Measurements from ENCODE around the gene ERAP2.
"Not testable (repeated sequence)": the region's sequence is repeated elsewhere in the genome, so short reads cannot be mapped to it uniquely, and the experiment has no call there.

ERAP2 gene

DNA sequence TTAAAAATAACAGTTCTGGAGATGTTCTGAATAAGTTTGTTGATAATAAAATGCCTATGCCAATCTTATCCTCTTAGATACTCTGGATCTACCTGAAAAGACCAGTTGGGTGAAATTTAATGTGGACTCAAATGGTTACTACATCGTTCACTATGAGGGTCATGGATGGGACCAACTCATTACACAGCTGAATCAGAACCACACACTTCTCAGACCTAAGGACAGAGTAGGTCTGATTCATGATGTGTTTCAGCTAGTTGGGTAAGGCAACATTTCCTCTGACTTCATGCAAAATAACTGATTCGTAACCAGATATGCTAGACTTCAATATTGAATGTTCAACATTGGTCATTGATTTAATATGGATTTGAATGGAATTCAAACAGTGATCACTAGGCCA, 27.0 kb downstream of the ERAP2 start:
- DNase-seq, result no peak

GRCh38 chr5:96904054-96904931, 28.0 kb downstream of the ERAP2 start:
- DNase-seq, result no peak

DNA sequence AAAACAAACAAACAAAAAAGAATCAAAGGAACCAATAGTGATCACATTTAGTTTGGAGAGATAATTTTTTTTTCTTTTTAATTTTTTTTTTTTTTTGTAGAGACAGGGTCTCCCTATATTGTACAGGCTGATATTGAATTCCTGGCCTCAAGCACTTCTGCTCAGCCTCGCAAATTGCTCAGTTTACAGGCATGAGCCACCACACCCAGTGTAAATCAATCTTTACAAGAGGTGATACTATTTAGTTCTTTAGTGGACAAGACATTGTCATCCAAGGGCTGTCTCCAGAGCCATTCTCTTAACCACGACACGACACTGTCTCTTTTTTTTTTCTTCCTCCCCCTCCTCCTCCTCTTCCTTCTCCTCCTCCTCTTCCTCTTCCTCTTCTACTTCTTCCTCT, 29.6 kb downstream of the ERAP2 start:
- DNase-seq, result no peak

DNA sequence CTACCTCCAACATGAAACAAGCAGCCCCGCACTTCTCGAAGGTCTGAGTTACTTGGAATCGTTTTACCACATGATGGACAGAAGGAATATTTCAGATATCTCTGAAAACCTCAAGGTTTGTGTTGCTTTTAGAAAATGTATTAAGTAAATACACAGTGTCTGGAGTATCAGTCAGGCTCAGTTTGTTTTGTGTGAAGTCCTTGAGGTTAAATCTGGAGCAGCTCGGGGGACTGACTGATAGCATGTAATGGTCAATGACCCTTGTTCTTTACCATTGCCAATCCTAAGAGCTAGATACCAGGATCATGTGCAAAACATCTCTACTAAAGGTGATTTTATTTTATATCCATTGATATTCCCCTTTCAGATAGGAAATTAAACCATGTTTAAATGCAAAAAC, 32.7 kb downstream of the ERAP2 start:
- no peak for DNase-seq

- DNase-seq, result no peak
These were observed 33.1 kb downstream of the ERAP2 start for GRCh38 chr5:96909435-96909834.

GRCh38 chr5:96911139-96911538, 34.8 kb downstream of the ERAP2 start:
- DNase-seq, result no peak

- DNase-seq, result no peak
These were observed 36.9 kb downstream of the ERAP2 start for GRCh38 chr5:96913233-96913632.

- no peak for DNase-seq
These were observed 43.5 kb downstream of the ERAP2 start for GRCh38 chr5:96919754-96920197.

DNA sequence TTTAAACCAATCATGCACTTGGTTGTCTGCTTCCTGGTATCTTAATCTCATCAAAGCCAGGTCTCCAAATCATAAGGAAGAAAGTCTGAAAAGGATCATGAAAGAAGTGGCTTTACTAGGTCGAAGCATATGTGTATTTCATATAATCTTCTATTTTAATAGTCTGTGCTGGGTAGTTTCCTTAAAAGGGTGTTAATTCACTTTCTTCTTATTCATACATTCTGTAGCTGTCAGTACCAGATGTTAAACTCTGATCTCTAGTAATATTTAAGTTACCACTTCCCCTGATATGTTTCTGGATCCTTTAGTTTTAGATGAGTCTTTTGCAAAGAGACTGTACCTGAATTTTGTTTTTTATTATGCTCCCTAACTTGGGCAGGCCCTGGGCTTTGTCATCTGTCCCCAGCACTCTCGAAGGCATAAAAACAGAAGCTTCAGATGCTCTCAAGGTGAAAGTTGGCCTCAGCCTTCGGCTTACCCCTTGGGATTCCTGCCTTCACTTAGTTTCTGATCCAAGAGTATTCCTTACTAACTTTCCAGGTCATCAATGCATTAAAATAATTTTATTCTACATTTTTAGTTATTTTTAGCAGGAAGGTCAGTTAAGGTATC, 44.5 kb downstream of the ERAP2 start:
- no peak for DNase-seq

- no peak for DNase-seq
These were observed 46.4 kb downstream of the ERAP2 start for GRCh38 chr5:96922499-96923244.

DNA sequence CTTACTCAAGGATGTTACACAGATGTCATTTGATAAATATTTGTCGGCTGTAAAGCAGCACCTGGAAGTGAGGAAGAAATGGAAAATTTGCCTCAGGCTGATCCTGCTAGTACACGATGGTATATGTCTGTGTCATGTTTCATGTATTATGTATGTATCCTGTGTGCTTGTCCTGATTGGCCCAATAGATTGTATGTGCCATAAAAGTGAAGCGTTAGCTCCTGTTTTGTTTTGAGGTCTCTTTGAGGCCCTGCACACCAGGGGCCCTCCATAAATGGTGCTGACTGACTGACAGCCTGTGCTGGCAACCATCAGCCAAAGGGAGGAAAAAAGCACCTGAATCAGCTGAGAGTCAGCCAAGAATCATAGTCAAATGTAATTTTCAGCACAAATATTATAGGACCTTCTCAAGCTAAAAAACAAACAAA, 47.7 kb downstream of the ERAP2 start:
- DNase-seq, result peak; percentile 33 to 77

DNA sequence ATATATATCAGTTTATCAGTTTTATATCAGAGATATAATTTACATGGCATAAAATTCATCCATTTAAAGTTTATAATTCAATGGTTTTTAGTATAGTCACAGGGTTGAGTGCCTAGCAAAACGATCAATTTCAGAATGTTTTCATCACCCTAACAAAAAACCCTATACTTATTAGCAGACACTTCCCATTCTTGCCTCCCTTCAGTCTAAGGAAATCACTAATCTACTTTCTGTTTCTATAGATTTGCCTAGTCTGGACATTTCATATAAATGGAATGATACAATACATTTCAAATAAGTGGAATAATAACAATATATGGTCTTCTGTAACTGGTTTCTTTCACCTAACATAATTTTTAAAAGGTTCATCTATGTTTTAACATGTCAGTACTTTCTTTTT, 50.0 kb downstream of the ERAP2 start:
- DNase-seq, result no peak

DNA sequence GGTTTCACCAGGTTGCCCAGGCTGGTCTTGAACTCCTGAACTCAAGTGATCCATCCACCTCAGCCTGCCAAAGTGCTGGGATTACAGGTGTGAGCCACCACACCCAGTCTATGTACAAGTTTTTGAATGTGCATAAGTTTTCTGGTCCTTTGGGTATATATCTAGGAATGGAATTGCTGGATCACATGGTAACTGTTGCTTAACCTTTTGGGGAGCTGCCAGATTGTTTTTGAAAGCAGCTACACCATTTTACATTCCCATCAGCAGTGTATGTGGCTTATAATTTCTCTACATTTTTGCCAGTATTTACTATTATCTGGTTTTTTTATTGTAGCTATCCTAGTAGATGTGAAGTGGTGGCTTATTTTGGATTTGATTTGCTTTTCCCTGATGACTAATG, 50.7 kb downstream of the ERAP2 start:
- DNase-seq, result no peak

DNA sequence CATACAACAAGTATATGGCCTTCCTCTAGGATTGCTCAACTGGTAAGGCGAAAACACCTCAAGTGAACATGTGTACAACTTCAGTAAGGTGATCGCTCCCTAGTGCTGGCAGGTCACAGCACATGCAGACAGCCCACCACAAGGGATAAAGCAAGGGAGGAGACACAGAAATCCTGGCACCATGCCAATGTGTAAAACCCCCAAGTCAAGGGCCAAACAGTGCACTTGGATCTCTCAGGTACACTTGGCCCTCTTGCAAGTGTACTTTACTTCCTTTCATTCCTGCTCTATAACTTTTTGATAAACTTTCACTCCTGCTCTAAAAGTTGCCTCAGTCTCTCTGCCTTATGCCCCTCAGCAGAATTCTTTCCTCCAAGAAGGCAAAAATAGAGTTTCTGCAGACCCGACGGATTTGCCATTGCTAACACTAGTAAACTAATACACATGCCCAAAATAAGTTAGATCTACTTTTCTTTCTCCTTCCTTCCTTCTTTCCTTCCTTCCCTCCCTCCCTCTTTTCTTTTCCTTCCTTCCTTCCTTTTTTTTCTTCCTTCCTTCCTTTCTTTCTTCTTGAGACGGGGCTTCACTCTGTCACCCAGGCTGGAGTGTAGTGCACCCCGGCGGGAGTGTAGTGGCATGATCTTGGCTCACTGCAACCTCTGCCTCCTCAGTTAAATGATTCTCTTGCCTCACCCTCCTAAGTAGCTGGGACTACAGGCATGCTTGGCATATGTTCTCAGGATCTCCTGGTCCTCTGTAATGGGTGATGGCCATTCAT, 52.8 kb downstream of the ERAP2 start:
- DNase-seq, result no peak

DNA sequence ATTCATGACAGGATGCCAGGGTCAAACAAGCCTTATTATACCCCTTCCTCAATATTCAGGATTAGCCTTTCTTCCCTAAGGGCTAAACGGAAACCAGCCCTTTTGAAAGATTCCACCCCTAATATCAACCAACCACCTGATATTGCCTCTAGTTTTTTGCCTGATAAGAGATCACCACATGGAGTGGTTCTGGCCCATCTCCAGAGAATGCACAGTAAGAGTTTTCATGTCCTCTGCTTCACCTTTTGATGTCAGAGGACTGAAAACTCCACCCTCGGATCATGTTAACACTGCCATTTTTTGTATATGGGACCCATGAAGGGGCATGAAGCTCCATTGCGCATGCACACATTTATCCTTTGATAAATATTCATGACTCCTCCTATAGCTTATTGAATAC, 53.8 kb downstream of the ERAP2 start:
- no peak for DNase-seq

GRCh38 chr5:96930589-96930988, 54.3 kb downstream of the ERAP2 start:
- DNase-seq, result no peak

- DNase-seq, result not testable (repeated sequence)
These were observed 54.7 kb downstream of the ERAP2 start for GRCh38 chr5:96931037-96931436.

GRCh38 chr5:96931605-96932004, 55.3 kb downstream of the ERAP2 start:
- no peak for DNase-seq

GRCh38 chr5:96932026-96932425, 55.7 kb downstream of the ERAP2 start:
- DNase-seq, result no peak

DNA sequence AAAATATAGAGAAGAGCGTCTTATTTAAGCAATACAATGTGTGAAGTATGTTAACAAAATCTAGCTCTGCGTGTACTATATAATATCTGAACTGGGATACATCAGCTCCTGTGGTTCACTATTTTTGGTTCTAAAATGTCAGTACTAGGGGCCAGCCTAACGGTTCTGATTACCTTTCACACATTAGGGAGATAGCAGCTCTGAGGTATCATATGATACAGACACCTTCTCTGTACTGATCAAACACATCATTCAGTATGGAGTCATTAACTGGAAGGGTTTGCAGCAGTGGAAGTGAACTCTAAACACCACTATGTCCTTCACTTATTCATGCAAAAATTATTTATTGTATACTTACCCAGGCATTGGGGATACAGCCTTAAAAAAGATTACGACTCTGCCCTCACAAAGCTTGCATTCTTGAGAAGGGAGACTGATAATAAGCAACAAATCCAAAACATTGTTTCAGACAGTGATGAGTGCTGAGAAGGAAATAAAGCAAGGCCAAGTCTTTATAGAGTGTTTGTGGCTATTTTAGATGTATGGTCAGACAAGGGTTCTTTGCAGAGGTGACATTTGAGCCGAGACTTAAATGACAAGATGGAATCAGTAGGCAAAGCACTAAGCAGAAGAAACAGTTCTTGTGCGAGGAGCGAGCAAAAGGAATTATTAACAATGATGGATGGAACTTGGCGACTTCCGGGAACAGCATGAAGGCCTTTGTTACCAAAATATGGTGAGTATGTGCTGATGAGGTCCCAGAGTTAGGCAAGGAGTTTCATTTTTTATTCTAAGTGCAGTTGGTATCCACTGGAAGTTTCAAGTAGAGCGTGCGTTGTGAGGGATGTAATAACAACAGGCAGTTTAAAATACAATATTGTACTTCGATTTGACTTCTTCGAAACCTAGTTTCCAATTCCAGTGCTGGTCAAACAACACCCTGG, 57.7 kb downstream of the ERAP2 start:
- DNase-seq, result peak; percentile 72 to 77

- DNase-seq, result peak; percentile 94
These were observed 58.6 kb downstream of the ERAP2 start for GRCh38 chr5:96934708-96935558.
